Measurements from ENCODE around the gene PPP2R5D. TPM values are rescaled to one million over a fixed set of nuclear protein-coding genes. Genes with fewer than 3 reads are reported as not detected.

The PPP2R5D gene
- total RNA-seq, 1 experiment from 2014 or later, result 53.5 TPM

GRCh38 chr6:43037197-43037596 lies 52.8 kb downstream of the PPP2R5D start:
- Histone ChIP-seq H3K56ac (ENCODE audit: insufficient read length, low read depth, low read length) (no peak overlapping the region), H2BK12ac (ENCODE audit: insufficient read length, low read depth, low read length) (no peak overlapping the region), H3K79me1 (ENCODE audit: insufficient read depth, low read depth, low read length, poor library complexity, severe bottlenecking) (no peaks in the 10 kb centered on the region), H3K4me2 (ENCODE audit: insufficient read depth, insufficient read length, low read length) (no peak overlapping the region), H4K91ac (ENCODE audit: insufficient read length, low read depth, low read length) (no peak overlapping the region), H3K4me1 (ENCODE audit: insufficient read depth, low read length) (no peaks in the 10 kb centered on the region), H2BK120ac (ENCODE audit: low read depth, low read length, poor library complexity, severe bottlenecking) (no peak overlapping the region), H3K18ac (ENCODE audit: insufficient read length, low read depth, low read length) (no peak overlapping the region), H3K79me2 (ENCODE audit: insufficient read depth, low read length) (no peaks in the 10 kb centered on the region), H3K14ac (ENCODE audit: insufficient read depth, low read length) (no peak overlapping the region), H3K23ac (ENCODE audit: insufficient read length, low read depth, low read length) (no peak overlapping the region), H3K9ac (ENCODE audit: extremely low read depth, insufficient read length, low read length) (no peak overlapping the region), H3K4ac (ENCODE audit: low read depth, low read length) (no peak overlapping the region), H3T11ph (ENCODE audit: low read length) (no peak overlapping the region), H2AK5ac (ENCODE audit: insufficient read length, low read length) (no peak overlapping the region), H4K20me1 (ENCODE audit: control insufficient read depth, insufficient read depth, insufficient read length) (no peaks in the 10 kb centered on the region), H4K5ac (ENCODE audit: insufficient read length, low read depth, low read length) (no peak overlapping the region), H2AFZ (ENCODE audit: low read length) (no peak overlapping the region), H4K8ac (replicated peaks; ENCODE audit: insufficient read length, low read depth, low read length) (no peak overlapping the region), H2BK20ac (ENCODE audit: low read depth, low read length, poor library complexity, severe bottlenecking) (no peak overlapping the region), H3K23me2 (ENCODE audit: insufficient read length, low read depth, low read length, poor library complexity, severe bottlenecking) (no peaks in the 10 kb centered on the region), H2BK5ac (ENCODE audit: insufficient read length, low read length) (no peak overlapping the region), H3K27ac (ENCODE audit: insufficient read length, low read depth, low read length) (no peak overlapping the region), H3K9me3 (ENCODE audit: control insufficient read depth, low read depth, low read length) (no peaks in the 10 kb centered on the region), H2BK15ac (ENCODE audit: low read depth, low read length) (no peak overlapping the region), H3K27me3 (ENCODE audit: insufficient read depth, low read length) (no peaks in the 10 kb centered on the region)
- no peaks in the 10 kb centered on the region for H3K4me1 Mint-ChIP-seq
- H3K9me3 Mint-ChIP-seq, result no peaks in the 10 kb centered on the region; a peak in 1 of 5 replicates
- H3K27me3 Mint-ChIP-seq (ENCODE audit: low read depth), result no peaks in the 10 kb centered on the region; the same call in none of the 2 replicates
- no peak; the same call in 2 of the 3 replicates for TF ChIP-seq CTCF (conservative IDR thresholded peaks at IDR 0.05)
- peak; percentile 22 for DNase-seq
- peaks cover 29 to 84% (median 66%) of the 10 kb centered on the region in 3 experiments; a peak in 6 of 7 replicates for H3K36me3 Mint-ChIP-seq (ENCODE audit: insufficient read depth in 1 of 3, low read depth in 3 of 3)
- no peak overlapping the region for H3K4me3 Mint-ChIP-seq
- no CpG with 5 or more reads among the region's 5 CpGs for WGBS (ENCODE audit: extremely low coverage, insufficient read length, low lambda C conversion rate)
- peak overlapping the region in 1 of 3 experiments; percentile 37; a peak in 2 of 7 replicates for H3K27ac Mint-ChIP-seq

Measured in H9 (cell line).